ENCODE data around the gene TCHHL1.

DNA sequence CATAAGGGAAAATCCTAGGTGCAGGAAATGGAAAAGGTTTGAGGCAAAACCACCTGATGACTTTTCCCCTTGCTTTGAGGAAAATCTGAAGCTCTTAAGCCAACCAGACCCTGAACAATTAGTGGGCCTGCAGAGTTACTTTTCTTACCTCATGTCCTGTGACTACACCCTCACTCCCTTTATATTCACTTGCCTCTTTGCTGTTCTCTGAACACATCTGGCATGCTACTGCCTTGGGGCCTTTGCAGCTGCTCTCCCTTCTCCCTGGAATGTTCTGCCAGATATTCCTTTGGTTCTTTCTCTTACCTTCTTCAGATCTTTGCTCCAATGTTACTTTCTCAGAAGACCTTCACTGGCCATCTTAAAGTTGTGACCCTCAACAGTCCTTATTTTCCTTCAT is 48.4 kb upstream of the TCHHL1 start:
- no peak for TF ChIP-seq EZH2 (IDR thresholded peaks at IDR 0.05; ENCODE audit: low read length)
- TF ChIP-seq, protein P1, sequence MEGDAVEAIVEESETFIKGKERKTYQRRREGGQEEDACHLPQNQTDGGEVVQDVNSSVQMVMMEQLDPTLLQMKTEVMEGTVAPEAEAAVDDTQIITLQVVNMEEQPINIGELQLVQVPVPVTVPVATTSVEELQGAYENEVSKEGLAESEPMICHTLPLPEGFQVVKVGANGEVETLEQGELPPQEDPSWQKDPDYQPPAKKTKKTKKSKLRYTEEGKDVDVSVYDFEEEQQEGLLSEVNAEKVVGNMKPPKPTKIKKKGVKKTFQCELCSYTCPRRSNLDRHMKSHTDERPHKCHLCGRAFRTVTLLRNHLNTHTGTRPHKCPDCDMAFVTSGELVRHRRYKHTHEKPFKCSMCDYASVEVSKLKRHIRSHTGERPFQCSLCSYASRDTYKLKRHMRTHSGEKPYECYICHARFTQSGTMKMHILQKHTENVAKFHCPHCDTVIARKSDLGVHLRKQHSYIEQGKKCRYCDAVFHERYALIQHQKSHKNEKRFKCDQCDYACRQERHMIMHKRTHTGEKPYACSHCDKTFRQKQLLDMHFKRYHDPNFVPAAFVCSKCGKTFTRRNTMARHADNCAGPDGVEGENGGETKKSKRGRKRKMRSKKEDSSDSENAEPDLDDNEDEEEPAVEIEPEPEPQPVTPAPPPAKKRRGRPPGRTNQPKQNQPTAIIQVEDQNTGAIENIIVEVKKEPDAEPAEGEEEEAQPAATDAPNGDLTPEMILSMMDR (optimal IDR thresholded peaks at IDR 0.05 in 1 of 3, IDR thresholded peaks at IDR 0.05 in 1 of 3, conservative IDR thresholded peaks at IDR 0.05 in 1 of 3; ENCODE audit: extremely low read depth in 1 of 3, insufficient read depth in 2 of 3, low read length in 3 of 3): no peak

All from keratinocyte (primary cell).